GM12873 (cell line): Measurements from ENCODE around the gene CACNA1B.

ENCODE experiments used
- CTCF ChIP-seq: IDR thresholded peaks from 2 replicates; pipeline ENCODE4 v1.5.1; 2012; ENCODE audit warnings: low read depth, mild to moderate bottlenecking, moderate library complexity, low read length, control low read depth; ENCODE audit not compliant: insufficient read depth; ENCODE audit errors: missing control alignments

CACNA1B gene

GRCh38 chr9:137956688-137957385 lies 79.3 kb downstream of the CACNA1B start:
- no peak for TF ChIP-seq CTCF

- no peak for TF ChIP-seq CTCF
These were observed 82.2 kb downstream of the CACNA1B start for GRCh38 chr9:137959641-137960411.

- peak; percentile 45 for TF ChIP-seq CTCF
These were observed 82.9 kb downstream of the CACNA1B start for GRCh38 chr9:137960496-137960895.

GRCh38 chr9:137963525-137963924 lies 85.9 kb downstream of the CACNA1B start:
- TF ChIP-seq CTCF: no peak

GRCh38 chr9:137965177-137965795 lies 87.7 kb downstream of the CACNA1B start:
- no peak for TF ChIP-seq CTCF

- TF ChIP-seq CTCF: no peak
These were observed 89.8 kb downstream of the CACNA1B start for GRCh38 chr9:137967280-137967953.

GRCh38 chr9:137968235-137968634 lies 90.7 kb downstream of the CACNA1B start:
- peak; percentile 44 for TF ChIP-seq CTCF
